Stimulated activated CD8-positive, alpha-beta memory T cell treated with anti-CD3 and anti-CD28 coated beads, Interleukin-4, amount 100 ng/mL, for 48 hours (primary cell): ENCODE results near the gene IRF9.
A peak's percentile ranks its signal among the peaks of the same experiment; 100 is the strongest.
"Not testable (repeated sequence)": the region's sequence is repeated elsewhere in the genome, so short reads cannot be mapped to it uniquely, and the experiment has no call there.

Source experiments
- DNase-seq: peaks from one replicate; pipeline ENCODE4 v3.0.0-alpha.2; 2020

IRF9 gene

GRCh38 chr14:24195186-24196070 is 34.4 kb downstream of the IRF9 start, which contains the start of gene TM9SF1:
TSS of gene TM9SF1 (minus strand) at chr14:24195441. CDS start at chr14:24195019, 422 bp downstream.
- DNase-seq, result peak; percentile 89

GRCh38 chr14:24196071-24197055 is 35.3 kb downstream of the IRF9 start:
- DNase-seq, result no peak

- no peak for DNase-seq
Measured at GRCh38 chr14:24197056-24197450, 36.0 kb downstream of the IRF9 start.

- no peak for DNase-seq
Measured at GRCh38 chr14:24198814-24199524, 37.9 kb downstream of the IRF9 start.

GRCh38 chr14:24202538-24202937 is 41.5 kb downstream of the IRF9 start:
- DNase-seq, result not testable (repeated sequence)

- not testable (repeated sequence) for DNase-seq
Measured at GRCh38 chr14:24203249-24203886, 42.3 kb downstream of the IRF9 start.

GRCh38 chr14:24204163-24205146 is 43.4 kb downstream of the IRF9 start:
- no peak for DNase-seq

GRCh38 chr14:24206260-24207103 is 45.4 kb downstream of the IRF9 start:
- peak; percentile 21 for DNase-seq

- peak; percentile 19 for DNase-seq
Measured at GRCh38 chr14:24207104-24207551, 46.1 kb downstream of the IRF9 start.

- DNase-seq, result peak; percentile 2
Measured at GRCh38 chr14:24207625-24208024, 46.6 kb downstream of the IRF9 start.

- DNase-seq, result peak; percentile 18
Measured at GRCh38 chr14:24211311-24211710, 50.2 kb downstream of the IRF9 start.

GRCh38 chr14:24212924-24213865 is 52.1 kb downstream of the IRF9 start, which contains the start of gene CHMP4A:
TSS of gene CHMP4A (minus strand) at chr14:24213488. CDS start at chr14:24213439, 49 bp downstream.
- peak; percentile 97 for DNase-seq

- no peak for DNase-seq
Measured at GRCh38 chr14:24213866-24214662, 53.0 kb downstream of the IRF9 start.

GRCh38 chr14:24215495-24216344 is 54.7 kb downstream of the IRF9 start, which contains the start of gene MDP1:
TSS of gene MDP1 (minus strand) at chr14:24216066. CDS start at chr14:24215955, 111 bp downstream.
- peak; percentile 87 for DNase-seq
